ENCODE results near the gene TUBA3D.
"Not testable (repeated sequence)": the region's sequence is repeated elsewhere in the genome, so short reads cannot be mapped to it uniquely, and the experiment has no call there.

DNA sequence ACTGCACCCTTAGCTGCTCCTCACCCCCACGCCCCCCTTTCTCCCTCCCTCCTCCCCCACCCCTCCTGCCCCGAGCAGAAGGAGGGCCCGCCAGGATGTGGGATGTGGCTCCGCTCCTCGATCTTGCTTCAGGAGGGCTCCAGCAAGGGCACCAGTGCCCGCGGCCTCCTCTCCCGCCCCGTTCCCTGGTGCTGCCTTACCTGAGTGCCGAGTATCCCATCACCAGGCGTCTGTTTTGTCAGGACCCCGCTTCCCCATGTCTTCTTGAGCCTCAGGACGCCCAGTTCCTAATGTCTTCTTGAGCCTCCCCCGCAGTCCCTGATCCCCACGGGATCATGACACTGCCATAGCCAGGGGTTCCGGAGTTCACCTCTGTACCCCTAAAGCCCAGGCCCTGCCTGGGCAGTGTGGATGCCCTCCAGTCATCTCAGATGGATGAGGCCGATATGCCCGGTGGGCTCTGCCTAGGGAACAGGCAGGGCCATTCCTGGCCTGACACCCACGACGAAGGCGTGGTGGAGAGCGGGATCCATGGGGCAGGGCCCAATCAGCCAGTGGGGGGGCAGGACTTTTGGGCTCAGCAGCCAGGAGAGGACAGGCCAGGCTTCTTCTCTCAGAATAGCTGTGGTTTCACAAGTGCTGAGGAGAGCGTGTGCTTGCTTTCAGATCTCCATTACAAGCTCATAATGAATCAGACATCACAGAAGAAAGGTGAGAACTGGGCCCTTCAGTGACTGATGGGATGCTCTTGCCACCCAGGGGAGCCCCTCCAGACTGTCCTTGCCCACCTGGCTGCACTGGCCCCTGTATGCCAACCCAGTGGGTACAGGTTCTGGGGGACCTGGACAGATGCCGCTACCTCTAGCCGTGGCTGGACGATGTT is 53.3 kb downstream of the TUBA3D start:
- TF ChIP-seq ARNTL (CRISPR knock-in tag; IDR thresholded peaks at IDR 0.05; ENCODE audit: borderline replicate concordance, low read depth); ESRRG (CRISPR knock-in tag; IDR thresholded peaks at IDR 0.05); ZNF70 (CRISPR knock-in tag; IDR thresholded peaks at IDR 0.05); RARB (CRISPR knock-in tag; IDR thresholded peaks at IDR 0.05); ZFP30 (CRISPR knock-in tag; IDR thresholded peaks at IDR 0.05); ZNF8 (CRISPR knock-in tag; IDR thresholded peaks at IDR 0.05); CSDC2 (CRISPR knock-in tag; IDR thresholded peaks at IDR 0.05): not testable (repeated sequence)
- TF ChIP-seq, protein P1, sequence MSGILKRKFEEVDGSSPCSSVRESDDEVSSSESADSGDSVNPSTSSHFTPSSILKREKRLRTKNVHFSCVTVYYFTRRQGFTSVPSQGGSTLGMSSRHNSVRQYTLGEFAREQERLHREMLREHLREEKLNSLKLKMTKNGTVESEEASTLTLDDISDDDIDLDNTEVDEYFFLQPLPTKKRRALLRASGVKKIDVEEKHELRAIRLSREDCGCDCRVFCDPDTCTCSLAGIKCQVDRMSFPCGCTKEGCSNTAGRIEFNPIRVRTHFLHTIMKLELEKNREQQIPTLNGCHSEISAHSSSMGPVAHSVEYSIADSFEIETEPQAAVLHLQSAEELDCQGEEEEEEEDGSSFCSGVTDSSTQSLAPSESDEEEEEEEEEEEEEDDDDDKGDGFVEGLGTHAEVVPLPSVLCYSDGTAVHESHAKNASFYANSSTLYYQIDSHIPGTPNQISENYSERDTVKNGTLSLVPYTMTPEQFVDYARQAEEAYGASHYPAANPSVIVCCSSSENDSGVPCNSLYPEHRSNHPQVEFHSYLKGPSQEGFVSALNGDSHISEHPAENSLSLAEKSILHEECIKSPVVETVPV (CRISPR knock-in tag; IDR thresholded peaks at IDR 0.05): not testable (repeated sequence)
- TF ChIP-seq, protein P2, sequence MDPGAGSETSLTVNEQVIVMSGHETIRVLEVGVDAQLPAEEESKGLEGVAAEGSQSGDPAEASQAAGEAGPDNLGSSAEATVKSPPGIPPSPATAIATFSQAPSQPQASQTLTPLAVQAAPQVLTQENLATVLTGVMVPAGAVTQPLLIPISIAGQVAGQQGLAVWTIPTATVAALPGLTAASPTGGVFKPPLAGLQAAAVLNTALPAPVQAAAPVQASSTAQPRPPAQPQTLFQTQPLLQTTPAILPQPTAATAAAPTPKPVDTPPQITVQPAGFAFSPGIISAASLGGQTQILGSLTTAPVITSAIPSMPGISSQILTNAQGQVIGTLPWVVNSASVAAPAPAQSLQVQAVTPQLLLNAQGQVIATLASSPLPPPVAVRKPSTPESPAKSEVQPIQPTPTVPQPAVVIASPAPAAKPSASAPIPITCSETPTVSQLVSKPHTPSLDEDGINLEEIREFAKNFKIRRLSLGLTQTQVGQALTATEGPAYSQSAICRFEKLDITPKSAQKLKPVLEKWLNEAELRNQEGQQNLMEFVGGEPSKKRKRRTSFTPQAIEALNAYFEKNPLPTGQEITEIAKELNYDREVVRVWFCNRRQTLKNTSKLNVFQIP (CRISPR knock-in tag; IDR thresholded peaks at IDR 0.05; ENCODE audit: borderline replicate concordance, low read depth): not testable (repeated sequence)
- TF ChIP-seq, protein P3, sequence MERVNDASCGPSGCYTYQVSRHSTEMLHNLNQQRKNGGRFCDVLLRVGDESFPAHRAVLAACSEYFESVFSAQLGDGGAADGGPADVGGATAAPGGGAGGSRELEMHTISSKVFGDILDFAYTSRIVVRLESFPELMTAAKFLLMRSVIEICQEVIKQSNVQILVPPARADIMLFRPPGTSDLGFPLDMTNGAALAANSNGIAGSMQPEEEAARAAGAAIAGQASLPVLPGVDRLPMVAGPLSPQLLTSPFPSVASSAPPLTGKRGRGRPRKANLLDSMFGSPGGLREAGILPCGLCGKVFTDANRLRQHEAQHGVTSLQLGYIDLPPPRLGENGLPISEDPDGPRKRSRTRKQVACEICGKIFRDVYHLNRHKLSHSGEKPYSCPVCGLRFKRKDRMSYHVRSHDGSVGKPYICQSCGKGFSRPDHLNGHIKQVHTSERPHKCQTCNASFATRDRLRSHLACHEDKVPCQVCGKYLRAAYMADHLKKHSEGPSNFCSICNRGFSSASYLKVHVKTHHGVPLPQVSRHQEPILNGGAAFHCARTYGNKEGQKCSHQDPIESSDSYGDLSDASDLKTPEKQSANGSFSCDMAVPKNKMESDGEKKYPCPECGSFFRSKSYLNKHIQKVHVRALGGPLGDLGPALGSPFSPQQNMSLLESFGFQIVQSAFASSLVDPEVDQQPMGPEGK (CRISPR knock-in tag; IDR thresholded peaks at IDR 0.05; ENCODE audit: borderline replicate concordance): not testable (repeated sequence)
- TF ChIP-seq, protein P4, sequence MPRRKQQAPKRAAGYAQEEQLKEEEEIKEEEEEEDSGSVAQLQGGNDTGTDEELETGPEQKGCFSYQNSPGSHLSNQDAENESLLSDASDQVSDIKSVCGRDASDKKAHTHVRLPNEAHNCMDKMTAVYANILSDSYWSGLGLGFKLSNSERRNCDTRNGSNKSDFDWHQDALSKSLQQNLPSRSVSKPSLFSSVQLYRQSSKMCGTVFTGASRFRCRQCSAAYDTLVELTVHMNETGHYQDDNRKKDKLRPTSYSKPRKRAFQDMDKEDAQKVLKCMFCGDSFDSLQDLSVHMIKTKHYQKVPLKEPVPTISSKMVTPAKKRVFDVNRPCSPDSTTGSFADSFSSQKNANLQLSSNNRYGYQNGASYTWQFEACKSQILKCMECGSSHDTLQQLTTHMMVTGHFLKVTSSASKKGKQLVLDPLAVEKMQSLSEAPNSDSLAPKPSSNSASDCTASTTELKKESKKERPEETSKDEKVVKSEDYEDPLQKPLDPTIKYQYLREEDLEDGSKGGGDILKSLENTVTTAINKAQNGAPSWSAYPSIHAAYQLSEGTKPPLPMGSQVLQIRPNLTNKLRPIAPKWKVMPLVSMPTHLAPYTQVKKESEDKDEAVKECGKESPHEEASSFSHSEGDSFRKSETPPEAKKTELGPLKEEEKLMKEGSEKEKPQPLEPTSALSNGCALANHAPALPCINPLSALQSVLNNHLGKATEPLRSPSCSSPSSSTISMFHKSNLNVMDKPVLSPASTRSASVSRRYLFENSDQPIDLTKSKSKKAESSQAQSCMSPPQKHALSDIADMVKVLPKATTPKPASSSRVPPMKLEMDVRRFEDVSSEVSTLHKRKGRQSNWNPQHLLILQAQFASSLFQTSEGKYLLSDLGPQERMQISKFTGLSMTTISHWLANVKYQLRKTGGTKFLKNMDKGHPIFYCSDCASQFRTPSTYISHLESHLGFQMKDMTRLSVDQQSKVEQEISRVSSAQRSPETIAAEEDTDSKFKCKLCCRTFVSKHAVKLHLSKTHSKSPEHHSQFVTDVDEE (CRISPR knock-in tag; IDR thresholded peaks at IDR 0.05): not testable (repeated sequence)
